ENCODE results near the gene TMUB2. TPM values are rescaled to one million over a fixed set of nuclear protein-coding genes. Genes with fewer than 3 reads are reported as not detected.

TMUB2 gene
- total and polyA plus RNA-seq, 9 of the 15 experiments (the other 6 are each of a cell fraction or from before 2014, with no cell fraction given): 4.1 to 29.8 (median 16.3) TPM

- H3K27ac ChIP-seq (ENCODE audit: extremely low read depth, low read depth, low read length): no peak overlapping the region
- ATAC-seq: no peak
- H3K4me3 ChIP-seq: no peak overlapping the region
- H3K27me3 ChIP-seq (ENCODE audit: control insufficient read depth in 2 of 2, insufficient read depth in 2 of 2, low read length in 2 of 2): no peaks in the 10 kb centered on the region
- H3K4me1 ChIP-seq (replicated peaks in 1 of 2; ENCODE audit: control insufficient read depth in 2 of 2, insufficient read depth in 2 of 2, low read length in 2 of 2): peaks cover 13 to 23% of the 10 kb centered on the region in 2 experiments
- in situ Hi-C loops (cut with MboI) (no loop called here), intact Hi-C loops (cut with micrococcal nuclease) (no loop called here)
- H3K9ac ChIP-seq (ENCODE audit: insufficient read depth in 1 of 2, low read depth in 2 of 2, low read length in 2 of 2): peak overlapping the region in 1 of 2 experiments; percentile 49; a peak in 1 of 4 replicates
- H3K9me1 ChIP-seq (ENCODE audit: control insufficient read depth, insufficient read depth, low read length): no peaks in the 10 kb centered on the region
- peaks cover 36% of the 10 kb centered on the region for H3K36me3 ChIP-seq (ENCODE audit: control insufficient read depth, insufficient read depth, low read length)
- ChIA-PET CTCF (ENCODE audit: low intra/inter-chr PET ratio) (no interaction called here), POLR2A (interaction anchor here (0.6 to 4.5 kb wide), 3 partner anchors 11 to 148 kb away, joined by 3 to 35 read pairs (median 5); no protein-coding TSS in a partner anchor)
- H3K4me2 ChIP-seq (ENCODE audit: insufficient read depth, low read length): no peak overlapping the region
- no TSS peak for BruUV-seq (replicated peaks)
- no peak for DNase-seq (ENCODE audit: extremely low read depth in 1 of 4, low spot score in 3 of 4)
- no peaks in the 10 kb centered on the region for H3K9me3 ChIP-seq (replicated peaks; ENCODE audit: control insufficient read depth, insufficient read depth, low read depth, low read length)
- 75% methylated on average over 8 of the region's 8 CpGs for WGBS (ENCODE audit: insufficient coverage, low coverage, missing lambda C conversion rate)
- FAIRE-seq: peak; percentile 40
- no peak overlapping the region for H2AFZ ChIP-seq (ENCODE audit: low read depth, low read length)
- H4K20me1 ChIP-seq (replicated peaks; ENCODE audit: control insufficient read depth, insufficient read depth, low read length): 0 out of 2 replicates have a peak, but pooled peaks cover 3% of the 10 kb centered on the region
- TF ChIP-seq CEBPG (CRISPR knock-in tag; IDR thresholded peaks at IDR 0.05) (no peak), CEBPG (tag; conservative IDR thresholded peaks at IDR 0.05 in 1 of 2, IDR thresholded peaks at IDR 0.05 in 1 of 2) (0 out of 4 replicates have a peak, but pooled peaks of 1 of the 2 experiments have one; percentile 22), ATF3 (IDR thresholded peaks at IDR 0.05) (peak; percentile 44), ATF3 (CRISPR knock-in tag; conservative IDR thresholded peaks at IDR 0.05) (no peak), CEBPB (tag; IDR thresholded peaks at IDR 0.05) (peak; percentile 89), ZNF507 (tag; conservative IDR thresholded peaks at IDR 0.05) (peak; percentile 33; the same call in 1 of the 2 replicates), SIN3A (IDR thresholded peaks at IDR 0.05; ENCODE audit: borderline replicate concordance in 2 of 2, control insufficient read depth in 1 of 2, low read depth in 2 of 2, low read length in 2 of 2) (no peak)
- peaks cover 59% of the 10 kb centered on the region for H3K79me2 ChIP-seq (ENCODE audit: control insufficient read depth, insufficient read depth, low read length)
These were observed 2.5 kb upstream of the TMUB2 start for GRCh38 chr17:44184212-44184810.

Data from K562 (cell line).